Renal pelvis (tissue), 4 donors: ENCODE measurements around the gene ATM. TPM values are rescaled to one million over a fixed set of nuclear protein-coding genes. Genes with fewer than 3 reads are reported as not detected.
"Not testable (repeated sequence)": the region's sequence is repeated elsewhere in the genome, so short reads cannot be mapped to it uniquely, and the experiment has no call there.

Source experiments
- DNase-seq: peaks from one replicate; pipeline ENCODE4 v3.0.0-alpha.2; 2013
- polyA plus RNA-seq, 3 donors: library from polyadenylated mRNA; unstranded; fragments of 120-200 nt; gene quantifications; one replicate each; pipeline ENCODE4 v1.2.1, GENCODE V29; 2013; ENCODE audit not compliant: insufficient read length in 3 of 3

The ATM gene
- polyA plus RNA-seq, 3 donors: 56.3 to 100 (median 76.2) TPM

DNA sequence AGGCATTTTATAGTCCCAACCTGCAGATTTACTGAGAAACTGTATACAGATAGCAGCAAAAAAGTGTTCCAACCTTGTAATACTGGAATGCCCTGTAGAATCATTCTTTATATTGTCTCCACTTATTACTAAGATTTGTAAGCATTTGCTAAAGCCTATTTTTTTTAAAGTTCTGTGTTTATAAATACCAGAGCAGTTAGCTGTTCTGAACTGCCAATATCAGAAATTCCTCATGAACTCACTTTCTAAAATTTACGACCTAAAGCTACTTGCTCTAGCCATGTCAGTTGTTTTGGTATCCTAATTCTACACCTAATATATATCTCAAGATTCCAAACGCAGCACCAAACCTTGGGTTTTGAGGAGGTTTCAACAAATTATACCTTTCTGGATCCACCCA lies 141.3 kb downstream of the ATM start:
- DNase-seq: no peak

DNA sequence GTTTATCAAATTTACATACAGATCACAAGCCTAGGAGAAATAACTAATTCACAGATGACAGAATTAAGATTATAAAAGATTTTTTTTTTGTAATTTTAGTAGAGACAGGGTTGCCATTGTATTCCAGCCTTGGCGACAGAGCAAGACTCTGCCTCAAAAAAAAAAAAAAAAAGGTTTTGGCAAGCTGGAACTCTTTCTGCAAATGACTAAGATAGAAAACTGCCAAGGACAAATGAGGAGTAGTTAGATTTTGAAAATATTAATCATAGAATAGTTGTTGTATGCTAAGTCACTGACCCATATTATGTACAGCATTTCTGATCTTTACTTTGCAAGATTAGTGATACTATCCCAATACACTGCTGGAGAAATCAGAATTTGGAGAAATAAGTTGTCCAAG lies 145.3 kb downstream of the ATM start:
- DNase-seq: no peak

DNA sequence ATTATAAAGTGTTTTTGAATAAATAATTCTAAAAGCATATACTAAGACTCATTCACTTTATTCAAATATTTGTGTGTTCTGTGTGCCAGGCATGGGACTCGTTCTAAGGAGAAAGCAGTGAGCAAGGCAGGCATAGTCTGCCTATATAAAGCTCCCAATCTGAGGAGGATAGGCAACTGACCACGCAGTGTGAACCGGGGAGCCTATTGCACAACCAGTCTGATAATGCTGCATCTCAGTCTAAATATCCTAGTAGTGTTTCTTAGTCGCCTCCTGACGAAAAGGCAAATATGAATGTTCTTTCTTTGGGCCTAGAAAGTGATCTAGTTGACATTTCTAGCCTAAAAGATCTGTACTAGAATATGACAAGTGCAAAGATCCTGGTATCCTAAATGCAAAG lies 146.2 kb downstream of the ATM start:
- no peak for DNase-seq

DNA sequence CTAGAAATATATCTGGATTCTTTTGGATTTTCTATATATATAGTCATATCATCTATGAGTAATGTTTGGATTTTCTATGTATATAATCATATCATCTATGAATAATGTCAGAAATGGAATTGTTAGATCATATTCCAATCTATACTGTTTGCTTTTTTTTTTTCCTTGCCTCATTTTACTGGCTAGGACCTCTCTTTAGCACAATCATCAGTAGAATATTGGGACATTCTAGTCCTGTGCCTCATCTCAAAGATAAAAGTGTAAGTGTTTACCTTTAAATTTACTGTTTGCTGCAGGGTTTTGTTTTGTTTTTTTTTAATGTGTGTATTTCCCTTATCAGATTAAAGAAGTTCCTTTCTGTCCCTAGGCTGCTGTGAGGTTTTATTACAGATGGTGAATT lies 147.4 kb downstream of the ATM start:
- no peak for DNase-seq

DNA sequence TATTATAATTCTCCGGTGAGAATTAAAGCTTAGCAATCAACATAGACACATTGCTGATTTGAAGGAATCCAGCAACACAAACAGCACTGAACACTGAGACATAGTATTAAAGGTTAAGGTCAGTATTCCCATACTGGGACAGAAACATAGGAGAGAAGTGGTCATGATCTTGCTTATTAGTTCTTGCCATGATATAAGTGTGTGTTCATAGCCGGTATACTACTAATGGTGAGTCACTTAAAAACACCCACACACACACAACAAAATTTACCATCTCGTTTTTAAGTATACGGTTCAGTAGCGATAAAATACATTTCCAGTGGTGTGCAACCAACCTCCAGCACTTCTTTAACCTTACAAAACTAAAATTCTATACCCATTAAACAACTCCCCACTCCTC lies 148.1 kb downstream of the ATM start:
- no peak for DNase-seq

DNA sequence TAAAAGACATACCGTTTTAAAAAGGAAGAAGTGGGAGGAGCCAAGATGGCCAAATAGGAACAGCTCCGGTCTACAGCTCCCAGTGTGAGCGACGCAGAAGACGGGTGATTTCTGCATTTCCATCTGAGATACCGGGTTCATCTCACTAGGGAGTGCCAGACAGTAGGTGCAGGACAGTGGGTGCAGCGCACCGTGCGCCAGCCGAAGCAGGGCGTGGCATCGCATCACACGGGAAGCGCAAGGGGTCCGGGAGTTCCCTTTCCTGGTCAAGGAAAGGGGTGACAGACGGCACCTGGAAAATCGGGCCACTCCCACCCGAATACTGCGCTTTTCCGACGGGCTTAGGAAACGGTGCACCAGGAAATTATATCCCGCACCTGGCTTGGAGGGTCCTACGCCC lies 150.6 kb downstream of the ATM start:
- DNase-seq: not testable (repeated sequence)

DNA sequence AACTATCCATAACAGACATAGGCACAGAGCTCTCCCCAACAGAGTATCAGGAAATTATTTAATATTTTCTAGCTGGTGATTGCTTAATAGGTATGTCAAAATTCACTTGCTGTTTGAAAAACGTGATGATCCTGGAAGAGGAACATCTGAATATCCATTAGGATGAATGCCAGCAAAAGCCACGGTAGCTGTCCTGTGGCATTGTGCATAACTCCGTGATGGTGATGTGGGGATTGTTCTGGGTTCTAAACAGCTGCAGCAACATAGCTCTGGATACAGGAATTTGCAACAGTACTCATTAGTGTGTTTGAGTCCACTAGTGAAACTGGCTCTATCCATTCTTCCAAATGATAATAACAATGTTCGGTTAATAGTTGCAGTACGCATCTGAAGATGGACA lies 165.7 kb downstream of the ATM start:
- DNase-seq: no peak

DNA sequence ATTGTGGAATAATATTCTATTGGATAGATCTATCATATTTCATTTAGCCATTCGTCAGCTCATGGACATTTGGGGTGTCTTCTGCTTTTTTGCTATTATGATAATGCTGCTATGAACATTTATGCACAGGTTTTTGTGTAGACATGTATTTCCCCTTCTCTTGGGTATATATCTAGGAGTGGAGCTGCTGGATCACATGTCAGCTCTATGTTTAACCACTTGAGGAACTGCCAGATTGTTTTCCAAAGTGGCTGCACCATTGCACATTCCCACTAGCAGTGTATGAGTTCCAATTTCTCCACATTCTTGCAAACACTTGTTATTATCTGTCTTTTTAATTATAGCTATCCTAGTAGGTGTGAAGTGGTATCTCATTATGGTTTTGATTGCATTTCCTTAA lies 169.5 kb downstream of the ATM start:
- DNase-seq: no peak

DNA sequence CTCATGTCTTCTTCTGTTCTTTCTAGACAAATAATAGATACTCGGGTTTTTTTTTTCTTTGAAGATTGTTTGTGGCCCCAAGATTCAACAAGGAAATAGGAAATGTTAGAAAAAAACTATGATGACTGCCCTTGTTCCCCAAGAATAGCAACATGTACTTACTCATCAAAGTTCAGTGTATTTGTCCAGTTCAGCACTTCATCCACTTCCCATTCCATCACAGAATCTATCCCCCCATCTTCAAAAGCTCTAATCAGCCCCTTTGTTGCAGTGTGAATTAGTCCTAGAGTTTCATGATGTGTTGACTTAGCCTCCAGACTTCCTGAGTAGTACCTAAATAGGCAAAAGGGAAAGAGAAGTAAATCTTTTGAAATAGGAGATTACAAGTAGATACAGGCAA lies 170.2 kb downstream of the ATM start:
- no peak for DNase-seq

DNA sequence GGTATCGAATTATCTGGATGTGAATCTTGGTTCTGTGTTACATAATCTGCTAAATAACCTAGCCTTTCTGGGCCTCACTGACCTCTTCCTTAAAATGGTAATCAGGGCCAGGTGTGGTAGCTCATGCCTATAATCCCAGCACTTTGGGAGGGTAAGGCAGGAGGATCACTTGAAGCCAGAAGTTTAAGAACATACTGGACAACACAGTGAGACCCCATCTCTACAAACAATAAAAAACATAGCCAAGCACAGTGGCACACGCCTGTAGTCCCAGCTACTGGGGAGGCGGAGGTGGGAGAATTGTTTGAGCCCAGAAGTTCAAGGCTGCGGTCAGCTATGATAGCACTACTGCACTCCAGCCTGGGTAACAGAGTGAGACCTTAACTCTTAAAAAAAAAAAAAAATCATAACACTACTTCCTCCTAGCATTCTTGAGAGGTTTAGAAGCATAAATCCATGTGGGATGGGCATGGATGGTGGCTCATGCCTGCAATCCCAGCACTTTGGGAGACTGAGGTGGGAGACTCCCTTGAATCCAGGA lies 171.9 kb downstream of the ATM start:
- no peak for DNase-seq

DNA sequence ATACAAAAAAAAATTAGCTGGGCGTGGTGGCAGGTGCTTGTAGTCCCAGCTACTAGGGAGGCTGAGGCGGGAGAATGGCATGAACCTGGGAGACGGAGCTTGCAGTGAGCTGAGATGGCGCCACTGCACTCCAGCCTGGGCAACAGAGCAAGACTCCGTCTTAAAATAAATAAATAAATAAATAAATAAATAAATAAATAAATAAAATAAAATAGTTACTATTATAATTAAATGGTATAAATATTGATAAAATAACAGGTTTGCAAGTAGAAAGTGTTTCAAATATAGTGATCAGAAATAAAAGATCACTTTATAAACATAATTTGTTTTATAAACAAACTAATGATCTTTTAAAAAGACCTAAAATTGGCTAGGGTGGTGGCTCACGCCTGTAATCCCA lies 173.8 kb downstream of the ATM start:
- DNase-seq: not testable (repeated sequence)

DNA sequence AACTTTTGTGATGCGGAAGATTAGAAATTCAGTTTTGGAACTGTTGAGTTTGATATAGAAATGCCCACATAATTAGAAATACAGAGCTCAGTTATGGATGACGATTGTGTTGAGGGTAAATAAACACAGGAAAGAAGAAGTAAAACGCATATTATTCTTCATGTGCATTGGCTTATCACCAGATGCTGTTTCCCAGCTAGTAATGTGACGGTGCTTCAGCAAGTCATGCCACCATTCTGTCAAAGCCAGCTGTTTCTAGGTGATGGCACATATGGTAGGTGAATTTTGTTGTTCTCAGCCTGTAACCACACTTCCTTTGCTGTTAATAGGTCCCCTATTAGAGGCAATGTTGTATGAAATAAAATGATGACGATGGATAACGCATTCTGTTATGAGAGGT lies 175.6 kb downstream of the ATM start:
- DNase-seq: no peak

DNA sequence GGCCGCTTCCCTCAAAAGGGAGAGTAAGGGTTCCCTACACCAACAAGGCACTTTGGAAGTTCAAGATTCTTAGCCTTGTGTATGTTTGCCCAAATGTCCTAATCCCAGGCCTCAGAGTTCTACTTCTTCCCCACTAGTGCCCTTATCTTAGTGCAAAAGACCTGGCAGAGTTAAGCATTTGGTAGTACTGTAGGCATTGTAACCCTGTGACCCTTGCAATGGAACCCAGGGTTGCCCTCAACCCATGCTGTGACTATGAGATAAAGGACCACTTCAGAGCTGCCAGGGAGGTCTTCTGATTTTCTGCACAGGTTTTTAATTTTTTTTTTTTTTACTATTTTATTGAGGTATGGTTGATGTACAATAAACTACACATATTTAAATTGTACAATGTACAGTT lies 179.4 kb downstream of the ATM start:
- no peak for DNase-seq

DNA sequence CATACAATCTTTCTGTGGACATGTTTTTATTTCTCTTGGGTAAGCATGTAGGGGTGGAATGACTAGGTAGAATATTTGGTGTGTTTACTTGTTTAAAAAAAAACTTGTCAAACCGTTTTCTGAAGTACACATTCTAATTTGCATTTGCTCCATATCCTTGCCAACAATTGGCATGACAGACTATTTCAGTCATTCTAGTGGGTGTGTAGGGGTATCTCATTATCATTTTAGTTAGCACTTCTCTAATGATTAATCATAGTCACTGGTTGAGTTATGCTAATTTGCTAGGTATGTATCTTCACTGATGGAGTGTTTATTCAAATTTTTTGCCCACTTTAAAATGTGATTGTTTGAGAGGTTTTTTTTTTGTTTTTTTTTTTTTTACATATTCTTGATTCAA lies 180.2 kb downstream of the ATM start:
- DNase-seq: no peak

DNA sequence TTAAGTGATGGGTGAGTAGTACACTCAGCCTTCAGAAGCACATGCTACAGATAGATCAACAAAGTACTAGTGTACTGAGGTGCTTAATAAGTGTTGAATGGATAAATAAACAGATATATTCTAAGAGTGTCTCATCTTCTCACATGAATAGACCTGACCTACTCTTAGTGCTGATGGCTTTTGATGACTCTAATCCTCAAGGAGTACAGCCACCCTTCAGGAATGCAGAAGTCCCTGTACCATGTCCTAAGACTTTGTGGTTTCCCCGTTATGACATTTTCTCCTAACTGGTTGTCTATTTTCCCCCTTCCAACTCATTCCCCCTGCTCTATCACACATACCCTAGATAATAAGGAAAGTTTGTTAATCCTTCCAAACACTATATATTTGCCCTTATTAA lies 182.8 kb downstream of the ATM start:
- DNase-seq: no peak

DNA sequence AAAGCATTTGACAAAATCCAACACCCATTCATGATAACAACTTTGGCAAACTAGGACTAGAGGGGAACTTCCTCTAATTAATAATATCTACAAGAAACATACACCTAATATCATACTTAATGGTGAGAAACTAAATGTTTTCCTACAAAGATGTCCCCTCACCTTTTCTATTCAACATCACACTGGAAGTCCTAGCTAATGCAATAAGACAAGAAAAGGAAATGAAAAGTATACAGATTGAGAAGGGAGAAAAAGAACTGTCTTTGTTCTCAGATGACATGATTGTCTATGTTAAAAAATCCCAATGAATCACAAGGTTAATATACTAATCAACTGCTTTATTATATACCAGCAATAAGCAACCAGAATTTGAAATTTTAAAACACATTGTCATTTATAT lies 192.1 kb downstream of the ATM start:
- no peak for DNase-seq

DNA sequence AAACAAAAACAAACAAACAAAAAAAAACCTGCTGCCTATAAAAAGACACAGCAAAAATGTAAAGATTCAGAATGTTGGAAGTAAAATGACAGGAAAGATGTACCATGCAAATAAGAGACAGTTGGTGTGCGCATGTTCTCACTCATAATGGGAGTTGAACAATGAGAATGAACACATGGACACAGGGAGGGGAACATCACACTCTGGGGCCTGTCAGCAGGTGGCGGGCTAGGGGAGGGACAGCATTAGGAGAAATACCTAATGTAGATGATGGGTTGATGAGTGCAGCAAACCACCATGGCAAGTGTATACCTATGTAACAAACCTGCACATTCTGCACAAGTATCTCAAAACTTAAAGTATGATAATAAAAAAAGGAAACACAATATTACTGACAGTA lies 194.7 kb downstream of the ATM start:
- DNase-seq: not testable (repeated sequence)

Other genes starting within 250 kb of the ATM start
- gene CUL5, start 214.2 kb upstream of the ATM start, polyA plus RNA-seq: 10 to 100 TPM; 33.8 to 43.2 (median 41.6) TPM
- gene ACAT1, start 101.5 kb upstream of the ATM start, polyA plus RNA-seq: 100 to 1,000 TPM in 1 of 3 donors, 10 to 100 TPM in 2; 93.9 to 101 (median 96.3) TPM
- 10 to 100 TPM; 16.1 to 24.2 (median 18.6) TPM for gene NPAT, start 429 bp upstream of the ATM start, polyA plus RNA-seq
- gene C11orf65, start 244.5 kb downstream of the ATM start, polyA plus RNA-seq: 1 to 10 TPM; 2.2 to 3.4 (median 2.5) TPM